Measurements from ENCODE around the gene SARDH. TPM values are rescaled to one million over a fixed set of nuclear protein-coding genes. Genes with fewer than 3 reads are reported as not detected.

The SARDH gene
- total RNA-seq, 1 experiment from 2014 or later = 5.3 TPM

GRCh38 chr9:133691626-133692363, 46.4 kb downstream of the SARDH start:
- no peak overlapping the region for H3K27ac ChIP-seq (ENCODE audit: insufficient read length, low read depth, low read length)
- no peak overlapping the region for H2BK15ac ChIP-seq (ENCODE audit: low read depth, low read length)
- H2BK12ac ChIP-seq (ENCODE audit: insufficient read length, low read depth, low read length) = no peak overlapping the region
- no peak overlapping the region for H2BK120ac ChIP-seq (ENCODE audit: low read depth, low read length, poor library complexity, severe bottlenecking)
- no peak overlapping the region for H3K9ac ChIP-seq (ENCODE audit: extremely low read depth, insufficient read length, low read length)
- no peak overlapping the region for H3K23ac ChIP-seq (ENCODE audit: insufficient read length, low read depth, low read length)
- no peak overlapping the region for H2AK5ac ChIP-seq (ENCODE audit: insufficient read length, low read length)
- no peak overlapping the region for H3K18ac ChIP-seq (ENCODE audit: insufficient read length, low read depth, low read length)
- no peaks in the 10 kb centered on the region; a peak in 1 of 7 replicates for H3K36me3 Mint-ChIP-seq (ENCODE audit: insufficient read depth in 1 of 3, low read depth in 3 of 3)
- no peak overlapping the region for H3K4me3 Mint-ChIP-seq
- no peak overlapping the region for H3K56ac ChIP-seq (ENCODE audit: insufficient read length, low read depth, low read length)
- WGBS (ENCODE audit: extremely low coverage, insufficient read length, low lambda C conversion rate) = no CpG with 5 or more reads among the region's 19 CpGs
- no peaks in the 10 kb centered on the region; the same call in 1 of the 2 replicates for H3K27me3 Mint-ChIP-seq (ENCODE audit: low read depth)
- peaks cover 3 to 8% of the 10 kb centered on the region in 2 experiments; a peak in 2 of 4 replicates for H3K4me1 Mint-ChIP-seq
- H3K4me1 ChIP-seq (ENCODE audit: insufficient read depth, low read length) = no peaks in the 10 kb centered on the region
- H3T11ph ChIP-seq (ENCODE audit: low read length) = no peak overlapping the region
- TF ChIP-seq CTCF (conservative IDR thresholded peaks at IDR 0.05) = no peak
- no peak overlapping the region for H4K5ac ChIP-seq (ENCODE audit: insufficient read length, low read depth, low read length)
- no peak overlapping the region for H3K4me2 ChIP-seq (ENCODE audit: insufficient read depth, insufficient read length, low read length)
- no peak overlapping the region for H2BK5ac ChIP-seq (ENCODE audit: insufficient read length, low read length)
- no peaks in the 10 kb centered on the region for H3K9me3 Mint-ChIP-seq
- H3K27me3 ChIP-seq (ENCODE audit: insufficient read depth, low read length) = no peaks in the 10 kb centered on the region
- H4K20me1 ChIP-seq (ENCODE audit: control insufficient read depth, insufficient read depth, insufficient read length) = peaks cover 2% of the 10 kb centered on the region
- H3K79me1 ChIP-seq (ENCODE audit: insufficient read depth, low read depth, low read length, poor library complexity, severe bottlenecking) = no peaks in the 10 kb centered on the region
- no peak overlapping the region for H4K91ac ChIP-seq (ENCODE audit: insufficient read length, low read depth, low read length)
- no peak for DNase-seq
- no peaks in the 10 kb centered on the region for H3K79me2 ChIP-seq (ENCODE audit: insufficient read depth, low read length)
- H2BK20ac ChIP-seq (ENCODE audit: low read depth, low read length, poor library complexity, severe bottlenecking) = no peak overlapping the region
- peaks cover 2% of the 10 kb centered on the region for H3K23me2 ChIP-seq (ENCODE audit: insufficient read length, low read depth, low read length, poor library complexity, severe bottlenecking)
- H3K9me3 ChIP-seq (ENCODE audit: control insufficient read depth, low read depth, low read length) = no peaks in the 10 kb centered on the region
- no peak overlapping the region for H4K8ac ChIP-seq (replicated peaks; ENCODE audit: insufficient read length, low read depth, low read length)
- no peak overlapping the region for H2AFZ ChIP-seq (ENCODE audit: low read length)
- H3K14ac ChIP-seq (ENCODE audit: insufficient read depth, low read length) = no peak overlapping the region
- no peak overlapping the region for H3K4ac ChIP-seq (ENCODE audit: low read depth, low read length)
- no peak overlapping the region; a peak in 1 of 7 replicates for H3K27ac Mint-ChIP-seq

All from H9 (cell line).